Eye (tissue), 1 donor: ENCODE data around the gene COL18A1.

Experiments used
- DNase-seq: peaks from one replicate; pipeline ENCODE4 v3.0.0-alpha.2; 2015

Gene COL18A1

GRCh38 chr21:45481977-45482898, 77.3 kb downstream of the COL18A1 start:
- no peak for DNase-seq

- DNase-seq = peak; percentile 22
Measured at GRCh38 chr21:45482899-45483821, 78.2 kb downstream of the COL18A1 start.

GRCh38 chr21:45484318-45484717, 79.4 kb downstream of the COL18A1 start:
- no peak for DNase-seq

GRCh38 chr21:45485686-45486442, 80.9 kb downstream of the COL18A1 start:
- DNase-seq = no peak

GRCh38 chr21:45486443-45487160, 81.6 kb downstream of the COL18A1 start:
- DNase-seq = no peak

GRCh38 chr21:45487161-45487806, 82.3 kb downstream of the COL18A1 start:
- DNase-seq = no peak

GRCh38 chr21:45487891-45488600, 83.1 kb downstream of the COL18A1 start:
- DNase-seq = peak; percentile 54

GRCh38 chr21:45488931-45489721, 84.2 kb downstream of the COL18A1 start:
- peak; percentile 63 for DNase-seq

- DNase-seq = no peak
Measured at GRCh38 chr21:45489722-45489982, 84.7 kb downstream of the COL18A1 start.

GRCh38 chr21:45490049-45490731, 85.2 kb downstream of the COL18A1 start:
- DNase-seq = no peak

- DNase-seq = no peak
Measured at GRCh38 chr21:45491056-45491455, 86.1 kb downstream of the COL18A1 start.

- no peak for DNase-seq
Measured at GRCh38 chr21:45491623-45492022, 86.7 kb downstream of the COL18A1 start.

GRCh38 chr21:45492765-45493164, 87.8 kb downstream of the COL18A1 start:
- no peak for DNase-seq

- DNase-seq = no peak
Measured at GRCh38 chr21:45493401-45494001, 88.5 kb downstream of the COL18A1 start.

GRCh38 chr21:45494135-45494850, 89.3 kb downstream of the COL18A1 start:
- DNase-seq = no peak

- DNase-seq = no peak
Measured at GRCh38 chr21:45494851-45495680, 90.1 kb downstream of the COL18A1 start.

- DNase-seq = no peak
Measured at GRCh38 chr21:45496151-45496967, 91.4 kb downstream of the COL18A1 start.
